HepG2 (cell line): ENCODE data around the gene ELL3. TPM values are rescaled to one million over a fixed set of nuclear protein-coding genes. Genes with fewer than 3 reads are reported as not detected.

Experiments used
- ATAC-seq: fragments of 200-7000 bp; cut with Tn5 transposase; 3 replicates; pipeline ENCODE4 v1.9.1; 2020; ENCODE audit warnings: mild to moderate bottlenecking, moderate library complexity
- BruUV-seq: library from RNA; stranded (reverse); fragments of 400-500 nt; replicated peaks from 2 replicates; lab custom pipeline; 2021; lab: Mats Ljungman, UMichigan
- CTCF ChIA-PET: fragments of 300-600 bp; formaldehyde crosslinking; extraction: SDS; loops from one replicate; lab custom pipeline; 2021; ENCODE audit warnings: low total read pairs, inconsistent platforms, low intra/inter-chr PET ratio; lab: Yijun Ruan, JAX
- POLR2A ChIA-PET: fragments of 350-600 bp; sonication (Branson Sonifier 250); formaldehyde crosslinking; loops from one replicate; lab custom pipeline; 2020; ENCODE audit warnings: antibody characterized with exemption, inconsistent platforms; lab: Yijun Ruan, JAX
- DNase-seq: peaks from one replicate; pipeline ENCODE4 v3.0.0-alpha.2; 2015; ENCODE audit warnings: low spot score
- FAIRE-seq: peaks from 3 replicates; lab custom pipeline; 2011; peaks lifted over from hg19 to GRCh38; lab: Jason Lieb, UNC
- H2AFZ ChIP-seq: one replicate; pipeline ENCODE4 v1.6.1; 2011; ENCODE audit warnings: low read length, inconsistent platforms
- H3K27ac ChIP-seq: fragments of 300-600 bp; 3 replicates; pipeline ENCODE4 v1.8.0; 2011; ENCODE audit warnings: mixed run types, mild to moderate bottlenecking, mixed read lengths, low read length, inconsistent platforms; ENCODE audit not compliant: insufficient read depth; ENCODE audit errors: extremely low read length
- H3K27me3 ChIP-seq, 2 experiments: fragments of 200-600 bp in 1 of 2; 2 replicates in 1 of 2; 3 replicates in 1 of 2; pipeline versions ENCODE4 v1.6.0 to v1.8.0; 2011; ENCODE audit warnings: low read length in 2 of 2, mild to moderate bottlenecking in 2 of 2, moderate library complexity in 2 of 2, inconsistent platforms in 1 of 2; ENCODE audit not compliant: insufficient read depth in 2 of 2, control insufficient read depth in 1 of 2
- H3K36me3 ChIP-seq, 2 experiments: fragments of 200-600 bp in 1 of 2; replicated peaks in 1 of 2; 2 replicates in 1 of 2; 3 replicates in 1 of 2; pipeline versions ENCODE4 v1.5.1 to v1.8.0; 2011; ENCODE audit warnings: low read length in 2 of 2, inconsistent platforms in 1 of 2; ENCODE audit not compliant: insufficient read depth in 2 of 2, control insufficient read depth in 1 of 2
- H3K4me1 ChIP-seq: 2 replicates; pipeline ENCODE4 v1.5.1; 2012; ENCODE audit warnings: low read length, inconsistent platforms; ENCODE audit not compliant: insufficient read depth
- H3K4me2 ChIP-seq: 2 replicates; pipeline ENCODE4 v1.6.0; 2011; ENCODE audit warnings: low read depth, low read length, inconsistent platforms
- H3K4me3 ChIP-seq, 3 experiments: fragments of 200-600 bp in 1 of 3; sonication (generic), shearing (Covaris generic) in 1 of 3; replicated peaks in 1 of 3; 2 replicates each; pipeline ENCODE4 v1.5.1; 2011 to 2016; ENCODE audit warnings: low read length in 3 of 3, inconsistent platforms in 2 of 3, low read depth in 2 of 3, mild to moderate bottlenecking in 2 of 3, control low read depth in 1 of 3, mixed read lengths in 1 of 3; ENCODE audit not compliant: insufficient read depth in 1 of 3
- H3K79me2 ChIP-seq: one replicate; pipeline ENCODE4 v1.6.1; 2011; ENCODE audit warnings: low read length, inconsistent platforms; ENCODE audit not compliant: insufficient read depth
- H3K9ac ChIP-seq: 2 replicates; pipeline ENCODE4 v1.6.0; 2011; ENCODE audit warnings: mild to moderate bottlenecking, low read depth, low read length, inconsistent platforms; ENCODE audit not compliant: insufficient read depth
- H3K9me3 ChIP-seq: 2 replicates; pipeline ENCODE4 v1.5.1; 2012; ENCODE audit warnings: mild to moderate bottlenecking, low read length
- H4K20me1 ChIP-seq: 2 replicates; pipeline ENCODE4 v1.6.0; 2011; ENCODE audit warnings: inconsistent platforms, mild to moderate bottlenecking, low read length, moderate library complexity; ENCODE audit not compliant: insufficient read depth
- ARHGAP35 ChIP-seq: sonication (generic); formaldehyde crosslinking; IDR thresholded peaks from 2 replicates; pipeline ENCODE4 v1.9.0; 2022; ENCODE audit warnings: mild to moderate bottlenecking, inconsistent platforms, moderate library complexity, missing genetic modification reagents, borderline replicate concordance
- FIP1L1 ChIP-seq: fragments of 200-400 bp; formaldehyde crosslinking; IDR thresholded peaks from 2 replicates; pipeline ENCODE4 v1.6.1; 2018; ENCODE audit warnings: low read depth, mild to moderate bottlenecking, low read length, moderate library complexity, borderline replicate concordance; ENCODE audit not compliant: insufficient read depth
- KLF12 ChIP-seq: sonication (generic); formaldehyde crosslinking; IDR thresholded peaks from 2 replicates; pipeline ENCODE4 v1.4.0; 2020; ENCODE audit warnings: missing genetic modification reagents, borderline replicate concordance
- KLF15 ChIP-seq: sonication (generic); formaldehyde crosslinking; IDR thresholded peaks from 2 replicates; pipeline ENCODE4 v1.8.1; 2023; ENCODE audit warnings: borderline replicate concordance, mild to moderate bottlenecking, inconsistent platforms, missing genetic modification reagents, mixed read lengths
- KMT2A ChIP-seq: sonication (generic); formaldehyde crosslinking; IDR thresholded peaks from 2 replicates; pipeline ENCODE4 v1.4.0; 2020; ENCODE audit warnings: missing genetic modification reagents
- MATR3 ChIP-seq: sonication (generic); formaldehyde crosslinking; IDR thresholded peaks from 2 replicates; pipeline ENCODE4 v1.4.0; 2020; ENCODE audit warnings: missing genetic modification reagents
- MBNL3 ChIP-seq: fragments of 250-450 bp; sonication (Bioruptor Pico); conservative IDR thresholded peaks from 2 replicates; pipeline ENCODE4 v1.8.0; 2022; ENCODE audit warnings: mild to moderate bottlenecking, inconsistent platforms
- RAD21 ChIP-seq: fragments of 450-650 bp; formaldehyde crosslinking; IDR thresholded peaks from 2 replicates; pipeline ENCODE4 v1.5.0; 2020; ENCODE audit warnings: mild to moderate bottlenecking
- SCMH1 ChIP-seq: sonication (generic); formaldehyde crosslinking; IDR thresholded peaks from 2 replicates; pipeline ENCODE4 v1.9.0; 2021; ENCODE audit warnings: missing genetic modification reagents, mild to moderate bottlenecking, borderline replicate concordance
- TFAP4 ChIP-seq: sonication (generic); IDR thresholded peaks from 2 replicates; pipeline ENCODE4 v1.6.1; 2016; ENCODE audit warnings: low read depth, borderline replicate concordance
- ZFP90 ChIP-seq: sonication (generic); formaldehyde crosslinking; IDR thresholded peaks from 2 replicates; pipeline ENCODE4 v1.8.0; 2022; ENCODE audit warnings: missing genetic modification reagents, mild to moderate bottlenecking, inconsistent platforms, borderline replicate concordance
- ZNF136 ChIP-seq: sonication (generic); formaldehyde crosslinking; IDR thresholded peaks from 2 replicates; pipeline ENCODE4 v1.8.1; 2022; ENCODE audit warnings: low read depth, mild to moderate bottlenecking, moderate library complexity, missing genetic modification reagents
- ZNF276 ChIP-seq: sonication (generic); formaldehyde crosslinking; IDR thresholded peaks from 2 replicates; pipeline ENCODE4 v1.4.0; 2020; ENCODE audit warnings: mild to moderate bottlenecking, low read depth, missing genetic modification reagents
- ZNF512 ChIP-seq: sonication (generic); formaldehyde crosslinking; IDR thresholded peaks from 2 replicates; pipeline ENCODE4 v1.4.0; 2020; ENCODE audit warnings: mild to moderate bottlenecking, missing genetic modification reagents
- ZNF687 ChIP-seq: sonication (generic); formaldehyde crosslinking; IDR thresholded peaks from 2 replicates; pipeline ENCODE4 v1.5.1; 2020; ENCODE audit warnings: mild to moderate bottlenecking, missing genetic modification reagents, moderate library complexity
- WGBS: methylation state at CpG from one replicate; pipeline ENCODE4 v1.1.6; 2017; ENCODE audit warnings: low lambda C conversion rate; 5-methylcytosine and 5-hydroxymethylcytosine counted together
- in situ Hi-C: cut with HindIII; loops from 2 replicates; pipeline ENCODE4 v1.10.0; 2017; ENCODE audit warnings: low pct_unique_long_range_greater_than_20kb; ENCODE audit not compliant: extremely low pct_ligation_motif_present
- intact Hi-C: fragments of 100-400 bp; cut with micrococcal nuclease; formaldehyde crosslinking; loops from one replicate; pipeline ENCODE4 v1.10.0; 2022; ENCODE audit not compliant: unreplicated experiment
- polyA plus RNA-seq, 8 experiments: library from polyadenylated mRNA; depleted of rRNA in 3 of 8; stranded (reverse) in 7 of 8; unstranded in 1 of 8; fragments of >200 nt; fragmentation: Illumina TruSeq in 4 of 8; extraction: Trizol in 4 of 8; gene quantifications; 2 replicates each; pipeline versions ENCODE4 v1.2.1 to v1.2.3, GENCODE V29; 2011 to 2016; ENCODE audit warnings: low read depth in 4 of 8, missing spikeins in 1 of 8, mixed read lengths in 1 of 8; ENCODE audit not compliant: insufficient read depth in 1 of 8
- total RNA-seq, 5 experiments: library from RNA; depleted of rRNA; stranded (reverse); fragments of >200 nt; fragmentation: Illumina TruSeq; extraction: Trizol; gene quantifications; 2 replicates each; pipeline ENCODE4 v1.2.3, GENCODE V29; 2016; ENCODE audit warnings: low read depth in 1 of 5

The ELL3 gene
- total and polyA plus RNA-seq, 2 of the 13 experiments (the other 11 are each of a cell fraction or from before 2014, with no cell fraction given), result 6.1 to 8.8 TPM

- H3K4me1 ChIP-seq, result peaks cover 47% of the 10 kb centered on the region
- ChIA-PET CTCF (no interaction called here), POLR2A (interaction anchor here (4.2 kb wide), 1 partner anchor 20 kb away, joined by 30 read pairs; the partner anchor contains the start of genes HYPK and SERINC4)
- FAIRE-seq (no peak), ATAC-seq (no peak), DNase-seq (no peak)
- H3K27ac ChIP-seq, result no peak overlapping the region
- H3K36me3 ChIP-seq, result peaks cover 0 to 11% of the 10 kb centered on the region in 2 experiments; a peak in 2 of 5 replicates
- no peak overlapping the region for H3K9ac ChIP-seq
- no TSS peak for BruUV-seq
- H2AFZ ChIP-seq, result no peak overlapping the region
- 73% methylated on average over 3 of the region's 3 CpGs for WGBS
- in situ Hi-C loops, result no loop called here
- intact Hi-C loops, result no loop called here
- no peaks in the 10 kb centered on the region; a peak in 1 of 5 replicates for H3K27me3 ChIP-seq
- H3K9me3 ChIP-seq, result no peaks in the 10 kb centered on the region
- H3K4me2 ChIP-seq, result peak overlapping the region; percentile 42; the same call in 1 of the 2 replicates
- no peak overlapping the region for H3K4me3 ChIP-seq
- no peaks in the 10 kb centered on the region for H4K20me1 ChIP-seq
- peaks cover 54% of the 10 kb centered on the region for H3K79me2 ChIP-seq
- TF ChIP-seq ZNF687 (CRISPR knock-in tag) (no peak), ZNF276 (no peak), ZNF512 (CRISPR knock-in tag) (no peak), KLF15 (CRISPR knock-in tag) (no peak), SCMH1 (no peak), ZFP90 (CRISPR knock-in tag) (no peak), MBNL3 (no peak), KLF12 (no peak), TFAP4 (no peak), ZNF136 (CRISPR knock-in tag) (no peak), MATR3 (CRISPR knock-in tag) (no peak), FIP1L1 (no peak), ARHGAP35 (CRISPR knock-in tag) (no peak), KMT2A (CRISPR knock-in tag) (no peak), RAD21 (CRISPR knock-in tag) (no peak)
Measured at GRCh38 chr15:43821505-43821904, 44.7 kb upstream of the ELL3 start.
